Stimulated activated CD8-positive, alpha-beta memory T cell treated with anti-CD3 and anti-CD28 coated beads, Interleukin-7, amount 100 ng/mL, for 1 hour (primary cell): ENCODE measurements around the gene TTYH1.

ENCODE experiments used
- DNase-seq, 2 donors: peaks; one replicate each; pipeline ENCODE4 v3.0.0-alpha.2; 2020; ENCODE audit warnings: low read depth in 2 of 2

TTYH1 gene

DNA sequence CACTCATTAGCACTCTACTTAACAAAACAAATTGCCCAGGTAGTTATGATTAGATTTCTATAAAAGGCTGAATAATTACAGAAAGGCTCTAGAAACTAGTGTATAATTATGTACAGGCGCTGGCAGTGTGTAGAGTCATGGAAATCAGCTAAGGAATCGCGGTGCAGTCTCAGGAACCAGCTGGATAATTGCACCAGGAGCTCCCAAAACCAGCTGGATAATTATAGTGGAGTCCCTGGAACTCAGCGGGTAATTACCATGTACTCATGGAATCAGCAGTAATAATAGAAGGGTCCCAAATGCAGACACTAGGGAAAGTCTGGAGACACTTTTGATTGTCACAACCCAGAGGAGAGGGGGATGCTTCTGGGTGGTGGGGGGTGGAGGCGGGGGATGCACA, 23.2 kb upstream of the TTYH1 start:
- no peak for DNase-seq

DNA sequence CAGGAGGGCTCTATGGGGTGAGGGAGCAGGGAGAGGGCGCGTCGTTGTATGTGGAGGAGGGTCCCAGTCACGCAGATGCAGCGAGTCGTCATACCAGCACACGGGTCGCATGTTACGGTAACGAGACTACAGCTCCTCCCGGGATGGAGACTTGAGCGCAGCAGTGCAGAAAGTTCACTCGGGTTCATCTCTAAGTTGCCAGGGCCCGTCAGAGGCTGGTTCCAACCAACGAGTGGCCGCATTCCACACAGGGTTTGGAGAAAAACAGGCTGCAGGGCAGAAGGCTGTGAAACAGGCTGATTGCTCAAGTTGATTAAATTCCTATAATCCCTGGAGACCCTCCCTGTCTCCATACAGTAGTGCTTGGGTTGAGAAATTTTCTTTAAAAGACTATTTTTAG, 21.9 kb upstream of the TTYH1 start:
- DNase-seq, result no peak

DNA sequence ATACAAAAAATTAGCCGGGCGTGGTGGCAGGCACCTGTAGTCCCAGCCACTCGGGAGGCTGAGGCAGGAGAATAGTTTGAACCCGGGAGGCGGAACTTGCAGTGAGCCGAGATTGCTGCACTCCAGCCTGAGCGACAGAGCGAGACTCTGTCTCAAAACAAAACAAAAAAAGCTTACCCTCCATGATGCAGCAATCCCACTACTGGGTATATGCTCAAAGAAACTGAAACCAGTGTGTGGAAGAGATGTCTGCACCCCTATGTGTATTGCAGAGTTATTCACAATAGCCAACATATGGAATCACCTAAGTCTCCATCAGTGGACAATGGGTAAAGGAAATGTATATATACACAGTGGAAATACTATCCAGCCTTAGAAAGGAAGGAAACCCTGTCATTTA, 19.6 kb upstream of the TTYH1 start:
- no peak for DNase-seq

DNA sequence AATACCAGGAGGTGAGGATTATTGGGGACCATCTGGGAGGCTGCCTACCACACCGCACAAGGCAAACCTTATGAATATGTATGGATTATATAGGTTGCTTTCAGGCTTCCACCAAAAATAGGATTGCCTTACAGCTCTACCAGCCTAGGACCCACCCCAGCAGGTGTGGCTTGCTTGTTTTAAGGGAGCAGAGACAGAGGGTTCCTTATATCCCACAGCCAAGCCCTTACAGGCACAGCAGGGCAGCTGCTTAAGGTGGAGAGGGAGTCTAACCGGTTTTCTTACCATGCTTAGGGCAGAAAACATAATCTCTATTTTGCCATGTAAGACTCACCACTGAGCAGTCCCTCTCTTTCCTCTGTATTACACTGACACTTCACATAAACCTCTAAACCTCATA, 16.1 kb upstream of the TTYH1 start:
- DNase-seq, result no peak

DNA sequence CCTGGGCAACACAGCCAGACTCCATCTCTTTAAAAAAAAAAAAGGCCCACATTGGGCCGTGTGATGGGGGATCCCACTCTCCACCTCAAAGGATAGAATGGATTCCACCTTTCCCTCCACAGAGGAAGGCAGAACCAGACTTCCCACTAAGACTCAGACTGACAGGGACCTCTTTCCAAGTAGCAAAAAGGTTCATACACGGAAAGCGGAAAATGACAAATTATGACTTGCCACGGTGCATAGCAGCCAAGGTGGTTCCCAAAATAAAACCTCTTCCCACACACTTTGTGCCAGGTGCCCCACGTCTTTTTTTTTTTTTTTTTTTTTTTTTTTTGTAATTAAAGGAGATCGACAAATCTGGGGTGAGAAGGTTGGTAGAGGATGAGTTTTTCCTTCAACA, 14.4 kb upstream of the TTYH1 start:
- no peak for DNase-seq

DNA sequence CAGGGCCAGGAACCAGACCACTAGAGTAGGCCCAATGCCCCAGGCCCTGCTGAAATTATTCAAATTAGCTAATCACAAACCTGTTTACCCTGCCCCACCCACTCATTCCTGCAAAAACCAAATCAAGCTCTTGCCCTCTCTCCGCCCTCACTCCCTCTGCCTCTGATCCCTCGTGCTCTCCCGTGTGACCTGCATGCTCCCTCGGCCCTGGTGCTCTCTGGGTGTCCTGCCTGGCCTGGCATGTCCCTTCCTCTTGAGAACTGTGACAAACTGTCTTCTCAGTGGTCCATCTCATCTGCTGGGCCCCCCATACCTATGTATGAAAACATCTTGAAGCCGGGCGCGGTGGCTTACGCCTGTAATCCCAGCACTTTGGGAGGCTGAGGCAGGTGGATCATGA, 12.2 kb upstream of the TTYH1 start:
- no peak for DNase-seq

DNA sequence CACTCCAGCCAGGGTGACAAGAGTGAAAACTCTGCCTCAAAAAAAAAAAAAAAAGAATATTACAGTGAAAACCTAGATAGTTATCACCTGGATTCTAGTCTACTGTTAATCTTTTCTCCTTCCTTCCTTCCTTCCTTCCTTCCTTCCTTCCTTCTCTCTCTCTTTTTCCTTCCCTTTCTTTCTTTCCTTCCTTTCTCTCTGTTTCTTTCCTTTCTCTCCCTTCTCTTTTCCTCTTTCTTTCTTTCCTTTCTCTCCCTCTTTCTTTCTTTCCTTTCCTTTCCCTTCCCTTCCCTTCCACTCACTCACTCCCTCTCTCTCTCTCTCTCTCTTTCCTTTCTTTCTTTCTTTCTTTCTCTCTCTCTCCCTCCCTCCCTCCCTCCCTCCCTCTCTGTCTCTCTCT, 9.6 kb upstream of the TTYH1 start:
- DNase-seq, result no peak

DNA sequence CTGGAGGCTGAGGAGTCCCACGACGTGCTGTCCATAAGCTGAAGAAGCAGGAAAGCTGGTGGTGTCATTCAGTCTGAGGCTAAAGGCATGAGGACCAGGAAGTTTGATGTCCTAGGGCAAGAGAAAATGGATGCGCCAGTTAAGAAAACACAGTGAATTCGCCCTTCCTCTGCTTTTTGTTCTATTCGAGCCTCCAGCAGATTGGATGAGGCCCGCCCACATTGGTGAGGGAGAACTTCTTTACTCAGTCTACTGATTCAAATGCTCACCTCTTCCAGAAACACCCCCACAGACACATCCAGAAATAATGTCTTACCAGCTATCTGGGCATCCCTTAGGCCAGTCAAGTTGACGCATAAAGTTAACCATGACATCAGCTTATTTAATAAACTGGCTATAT, 7.5 kb upstream of the TTYH1 start:
- DNase-seq, result no peak

DNA sequence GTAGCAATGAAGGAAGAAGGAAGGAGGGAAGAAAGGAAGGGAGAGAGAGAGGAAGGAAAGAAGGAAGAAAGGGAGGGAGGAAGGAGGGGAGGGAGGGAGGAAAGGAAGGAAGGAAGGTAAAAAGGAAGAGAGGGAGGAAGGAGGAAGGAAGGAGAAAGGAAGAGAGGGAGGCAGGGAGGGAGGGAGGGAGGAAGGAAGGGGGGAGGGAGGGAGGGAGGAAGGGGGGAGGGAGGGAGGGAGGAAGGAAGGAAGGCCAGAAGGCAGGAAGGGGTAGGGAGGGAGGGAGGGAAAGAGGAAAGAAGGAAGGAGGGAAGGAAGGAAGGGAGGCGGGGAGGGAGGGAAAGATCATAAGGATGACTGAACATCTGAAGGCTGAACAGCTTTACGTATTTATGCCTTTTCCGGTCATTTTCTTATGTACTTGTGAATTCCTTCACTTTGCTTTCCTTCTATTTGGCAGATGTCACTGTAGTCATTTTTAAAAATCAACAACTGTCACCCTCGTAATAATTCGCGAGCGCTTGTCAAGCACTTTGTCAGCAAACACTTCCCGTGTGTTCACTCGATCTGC, 6.7 kb upstream of the TTYH1 start:
- DNase-seq, result no peak

DNA sequence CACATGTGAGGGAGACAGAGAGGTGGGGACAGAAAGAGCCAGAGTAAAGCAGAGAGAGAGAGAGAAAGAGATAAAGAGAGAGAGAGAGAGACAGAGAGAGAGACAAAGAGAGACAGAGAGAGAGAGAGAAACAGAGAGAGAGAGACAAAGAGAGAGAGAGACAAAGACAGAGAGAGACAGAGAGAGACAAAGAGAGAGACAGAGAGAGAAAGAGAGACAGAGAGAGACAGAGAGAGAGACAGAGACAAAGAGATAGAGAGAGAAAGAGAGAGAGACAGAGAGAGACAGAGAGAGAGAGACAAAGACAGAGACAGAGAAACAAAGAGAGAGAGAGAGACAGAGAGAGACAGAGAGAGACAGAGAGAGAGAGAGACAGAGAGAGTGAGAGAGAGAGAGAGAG, 4.2 kb upstream of the TTYH1 start:
- DNase-seq, result no peak

DNA sequence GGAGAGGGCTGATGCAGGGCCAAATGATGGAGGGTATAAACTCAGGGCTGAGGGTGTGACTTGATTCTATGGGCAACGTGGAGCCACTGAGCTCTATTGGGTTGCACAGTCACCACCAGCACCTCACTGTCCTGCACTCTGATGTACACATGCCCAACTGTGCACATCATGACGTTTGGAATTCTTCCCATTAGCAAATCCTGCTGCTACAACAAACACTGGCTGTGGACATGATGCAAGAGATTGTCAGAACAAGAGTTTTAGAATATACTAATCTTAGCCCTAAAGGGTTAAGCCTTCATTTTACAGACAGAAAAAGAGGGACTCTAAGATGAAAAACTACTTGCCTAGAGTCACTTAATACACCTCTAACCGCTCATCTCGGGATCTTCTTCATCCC, 2.4 kb upstream of the TTYH1 start:
- no peak for DNase-seq

DNA sequence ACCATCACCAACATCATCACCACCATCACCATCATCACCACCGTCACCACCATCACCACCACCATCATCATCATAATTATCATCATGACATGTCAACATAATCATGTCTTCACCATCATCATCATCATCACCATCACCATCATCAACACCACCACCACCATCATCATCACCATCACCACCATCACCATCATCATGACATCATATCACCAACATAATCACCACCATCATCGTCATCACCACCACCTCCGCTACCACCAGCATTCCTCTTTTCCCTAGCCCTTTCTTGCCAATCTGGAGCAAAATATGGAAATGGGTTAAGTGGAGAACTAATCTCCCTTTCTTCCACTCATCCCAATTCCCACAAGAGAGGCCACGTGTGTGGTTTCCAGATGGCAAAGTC, 1.1 kb upstream of the TTYH1 start:
- no peak for DNase-seq

DNA sequence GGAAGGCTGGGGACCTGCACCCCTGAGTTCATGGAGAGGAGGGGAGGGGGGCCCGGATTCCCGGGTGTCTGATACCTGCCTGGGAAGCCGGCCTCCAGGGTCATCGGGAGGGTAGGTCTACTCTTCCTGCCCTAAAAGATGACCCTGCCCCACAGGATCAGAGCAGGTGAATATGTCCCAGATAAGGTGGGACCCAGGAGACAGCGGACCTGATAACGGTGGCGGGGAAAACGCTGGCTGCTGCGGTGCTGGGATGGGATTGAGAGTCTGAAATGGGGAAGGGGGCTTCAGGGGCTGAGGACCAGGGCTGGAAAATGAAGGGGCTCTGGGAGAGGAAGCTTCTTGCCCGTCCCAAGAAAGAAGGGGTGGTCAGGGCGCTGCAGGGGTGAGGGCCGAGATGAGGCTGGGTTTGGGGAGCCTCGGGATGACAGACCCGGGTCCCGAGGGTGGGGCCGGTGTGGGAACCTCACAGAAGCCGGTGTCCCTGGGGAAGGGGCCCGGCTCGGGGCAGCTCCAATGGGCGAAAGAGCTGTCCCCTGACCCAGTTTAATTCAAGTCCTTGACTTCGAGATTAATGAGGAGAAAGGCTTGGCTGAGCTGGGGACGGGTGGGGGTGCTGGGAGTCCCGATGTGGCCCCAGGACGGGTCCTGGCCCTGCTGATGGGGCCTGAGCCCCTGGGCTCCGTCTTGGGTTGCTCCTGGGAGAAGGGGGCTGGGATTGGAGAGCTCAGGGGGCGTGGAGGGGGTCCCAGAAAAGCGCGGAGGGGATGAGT, 823 bp downstream of the TTYH1 start:
- no peak for DNase-seq

DNA sequence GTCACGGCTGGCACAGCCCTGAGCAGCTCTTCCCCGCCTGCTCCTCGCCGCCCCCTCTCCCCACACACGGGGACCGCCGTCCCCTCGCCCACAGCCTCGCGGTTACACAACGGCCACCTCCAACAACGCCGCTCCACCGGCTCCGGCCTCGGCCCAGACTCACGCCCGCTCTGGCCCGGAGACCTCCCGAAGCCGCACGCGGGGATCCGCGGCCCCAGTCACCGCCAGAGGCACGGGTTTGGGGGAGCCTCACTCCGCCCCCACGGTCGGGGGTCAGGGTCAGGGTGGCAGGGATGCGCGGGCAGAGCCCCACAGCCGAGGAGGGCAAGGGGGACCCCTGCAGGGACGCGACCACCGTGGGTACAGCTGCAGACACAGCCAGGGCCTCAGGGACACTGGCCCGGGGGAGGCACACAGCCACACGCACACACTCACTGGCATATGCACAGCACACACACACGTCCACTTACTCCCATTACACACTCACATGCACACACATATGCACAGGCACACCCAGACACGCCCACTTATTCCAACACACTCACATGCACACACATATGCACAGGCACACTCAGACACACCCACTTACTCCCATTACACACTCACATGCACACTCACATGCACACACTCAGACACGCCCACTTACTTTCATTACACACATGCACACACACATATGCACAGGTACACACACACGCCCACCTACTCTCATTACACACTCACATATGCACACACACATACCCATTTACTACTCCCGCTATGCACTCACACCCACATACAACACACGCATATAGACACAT, 1.6 kb downstream of the TTYH1 start:
- DNase-seq, result no peak

DNA sequence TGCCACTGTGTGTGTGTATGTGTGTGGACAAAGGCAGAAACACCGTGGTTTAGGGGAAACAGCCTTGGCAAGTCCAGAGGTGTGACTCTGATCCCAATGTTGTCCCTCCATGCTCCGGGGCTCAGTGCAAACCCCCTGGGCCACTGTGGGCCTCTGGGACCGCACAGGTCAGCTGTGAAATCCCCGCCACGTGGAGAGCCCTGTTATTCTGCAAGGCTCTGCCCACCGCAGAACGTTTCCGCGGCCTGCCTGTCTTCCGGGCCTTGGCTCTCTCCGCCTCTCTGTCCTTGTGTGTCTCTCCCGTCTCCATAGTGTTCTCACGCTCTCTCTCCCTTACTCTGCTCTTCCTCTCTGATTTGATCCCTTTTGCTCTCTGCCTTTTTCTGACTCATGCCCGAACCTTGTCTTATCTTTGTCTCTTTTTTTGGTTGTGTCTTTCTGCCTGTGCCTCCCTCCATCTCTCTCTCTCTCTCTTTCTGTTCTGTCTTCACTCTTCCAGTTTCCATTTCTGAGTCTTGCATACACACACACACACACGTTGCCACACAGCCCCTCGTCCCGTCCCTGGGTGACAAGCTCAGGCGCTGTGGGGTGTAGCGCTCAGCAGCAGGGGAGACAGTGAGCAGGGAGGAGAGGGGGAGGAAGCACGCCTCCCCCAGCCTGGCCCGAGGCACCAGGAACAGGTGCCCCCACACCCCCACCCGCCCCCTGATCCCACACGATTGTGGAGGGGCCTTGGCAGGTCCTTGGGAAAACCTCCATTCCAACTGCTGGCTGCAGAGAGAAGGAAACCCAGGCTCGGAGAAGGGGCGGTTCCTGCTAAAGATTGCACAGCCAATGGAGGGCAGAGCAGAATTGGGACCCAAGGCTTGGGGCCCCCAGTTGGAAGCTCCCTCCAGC, 3.0 kb downstream of the TTYH1 start:
- DNase-seq, result no peak

DNA sequence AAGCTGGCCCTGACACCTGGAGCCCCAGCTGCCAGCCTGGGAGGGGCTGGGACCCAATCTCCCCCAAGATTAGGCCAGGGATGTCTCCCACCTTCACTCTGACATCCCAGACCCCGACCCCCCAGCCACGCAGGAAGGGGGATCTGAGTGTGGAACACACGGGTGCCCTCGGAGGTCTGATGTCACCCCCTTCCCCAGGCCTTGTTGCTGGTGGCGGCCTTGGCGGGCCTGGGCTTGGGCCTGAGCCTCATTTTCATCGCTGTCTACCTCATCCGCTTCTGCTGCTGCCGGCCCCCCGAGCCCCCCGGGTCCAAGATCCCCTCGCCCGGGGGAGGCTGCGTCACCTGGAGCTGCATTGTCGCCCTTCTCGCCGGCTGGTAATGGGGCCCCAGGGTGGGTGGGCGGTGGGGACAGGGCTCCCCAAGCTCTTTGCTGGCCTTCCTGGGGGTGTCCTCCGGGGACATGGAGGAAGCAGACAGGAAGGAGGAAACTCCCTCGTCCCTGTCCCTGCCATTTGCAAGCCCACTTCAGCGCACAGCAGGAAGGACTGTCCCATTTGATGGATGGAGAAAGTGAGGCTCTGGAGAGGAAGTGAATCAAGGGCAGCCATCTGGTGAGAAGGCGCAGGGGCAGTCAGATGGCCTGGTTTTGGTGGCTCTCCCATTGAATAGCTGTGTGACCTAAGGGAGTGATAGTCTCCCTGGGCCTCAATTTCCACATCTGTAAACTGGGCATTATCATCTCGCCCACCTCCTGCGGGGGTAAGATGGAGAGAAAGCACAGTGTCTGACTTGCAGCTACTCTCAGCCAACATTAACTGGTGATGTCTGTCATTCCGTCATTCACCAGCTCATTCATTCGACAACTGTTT, 3.9 kb downstream of the TTYH1 start:
- DNase-seq, result no peak

DNA sequence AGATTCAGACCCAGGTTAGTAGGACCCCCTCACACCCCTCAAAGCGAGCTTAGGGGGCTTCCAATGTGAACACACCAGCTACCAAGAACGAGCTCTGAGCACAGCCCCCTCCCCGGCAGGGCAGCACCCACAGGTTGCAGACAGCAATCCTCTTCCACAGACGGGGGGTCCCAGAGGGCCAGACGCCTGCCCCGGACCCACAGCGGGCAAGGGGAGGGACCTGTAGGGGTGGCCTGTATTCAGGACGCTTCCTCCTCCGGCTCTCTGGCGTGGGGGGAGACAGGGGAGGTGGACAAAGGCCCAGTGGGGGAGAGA, 4.8 kb downstream of the TTYH1 start:
- no peak for DNase-seq

DNA sequence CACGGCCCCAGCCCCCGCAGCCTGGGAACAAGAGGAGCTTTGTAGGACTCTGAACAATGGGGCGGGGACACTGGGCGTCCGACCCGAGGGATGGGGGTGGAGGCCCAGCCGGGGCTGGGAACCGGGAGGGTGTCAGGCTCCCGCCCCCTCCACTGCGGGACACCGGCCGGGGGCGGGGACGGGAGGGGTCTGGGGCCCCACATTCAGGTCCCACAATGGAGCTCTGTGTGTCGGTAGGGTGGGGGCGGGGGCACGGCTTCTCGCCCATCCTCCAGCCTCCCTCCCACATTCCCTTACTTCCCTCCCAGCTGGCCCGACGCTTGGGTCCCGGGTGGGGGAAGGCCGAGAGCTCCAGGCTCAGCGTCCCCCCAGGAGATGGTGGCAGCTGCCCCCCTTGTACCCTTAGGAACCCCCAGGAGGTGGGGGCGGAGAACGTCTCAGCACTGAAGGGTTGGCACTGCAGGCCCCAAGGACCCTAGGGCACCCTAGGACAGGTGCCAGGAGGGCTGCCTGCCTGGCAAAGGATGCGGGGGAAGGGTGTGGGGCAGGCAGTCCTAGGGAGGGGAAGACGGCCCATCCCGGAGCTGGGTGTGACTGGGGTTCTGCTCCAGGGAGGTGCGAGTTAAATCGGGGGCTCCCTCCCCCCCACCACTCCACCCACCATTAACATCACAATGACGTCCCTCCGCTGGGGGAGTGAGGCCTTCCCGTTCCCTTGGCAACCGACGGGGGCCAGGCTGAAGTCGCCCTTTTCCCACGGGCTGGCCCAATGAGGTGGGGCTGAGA, 5.3 kb downstream of the TTYH1 start:
- DNase-seq, result no peak

DNA sequence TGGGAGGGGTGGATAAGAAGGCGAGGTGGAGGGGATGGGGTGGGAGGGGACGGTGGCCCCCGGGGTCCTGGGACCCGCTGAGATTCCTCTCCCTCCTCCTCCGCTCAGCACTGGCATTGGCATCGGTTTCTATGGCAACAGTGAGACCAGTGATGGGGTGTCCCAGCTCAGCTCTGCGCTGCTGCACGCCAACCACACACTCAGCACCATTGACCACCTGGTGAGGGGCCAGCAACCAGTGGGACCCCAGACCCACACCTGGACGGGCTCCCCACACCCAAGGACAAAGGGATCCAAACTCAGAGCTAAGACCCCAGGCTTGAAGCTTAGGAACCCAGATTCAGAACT, 5.9 kb downstream of the TTYH1 start:
- DNase-seq, result no peak

DNA sequence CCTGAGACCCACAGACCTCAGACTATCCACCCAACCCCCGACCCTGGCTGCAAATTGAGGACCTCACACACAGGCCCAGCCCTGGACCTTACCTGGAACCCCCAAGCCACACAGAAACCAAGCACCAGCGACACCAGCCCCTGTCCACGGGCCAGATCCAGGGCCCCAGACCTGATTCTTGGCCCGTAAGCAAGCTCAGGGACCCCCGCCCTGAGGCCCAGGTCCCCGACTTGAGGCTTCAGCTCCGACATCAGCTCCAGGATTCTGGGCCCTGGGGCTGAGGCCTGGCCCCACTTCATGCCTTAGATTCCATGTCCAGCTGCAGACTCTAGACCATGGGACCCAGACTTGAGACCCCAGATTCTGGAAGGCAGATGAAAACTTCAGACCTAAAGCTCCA, 6.3 kb downstream of the TTYH1 start:
- DNase-seq, result no peak

DNA sequence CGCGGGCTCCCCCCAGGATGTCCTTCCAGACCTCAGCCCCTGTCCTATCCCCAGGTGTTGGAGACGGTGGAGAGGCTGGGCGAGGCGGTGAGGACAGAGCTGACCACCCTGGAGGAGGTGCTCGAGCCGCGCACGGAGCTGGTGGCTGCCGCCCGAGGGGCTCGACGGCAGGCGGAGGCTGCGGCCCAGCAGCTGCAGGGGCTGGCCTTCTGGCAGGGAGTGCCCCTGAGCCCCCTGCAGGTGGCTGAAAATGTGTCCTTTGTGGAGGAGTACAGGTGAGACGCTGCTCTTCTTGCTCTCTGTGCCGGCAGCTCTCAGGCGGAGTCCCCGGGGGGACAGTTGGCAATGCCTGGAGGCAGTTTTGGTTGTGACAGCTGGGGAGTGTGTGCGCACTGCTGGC, 6.9 kb downstream of the TTYH1 start:
- no peak for DNase-seq
